Keratinocyte (primary cell): ENCODE data around the gene FBXL5. TPM values are rescaled to one million over a fixed set of nuclear protein-coding genes. Genes with fewer than 3 reads are reported as not detected.

Experiments used
- DNase-seq: peaks from one replicate; pipeline ENCODE4 v3.0.0-alpha.2; 2011; ENCODE audit warnings: low read depth, missing footprints, low spot score
- FAIRE-seq: peaks from 2 replicates; lab custom pipeline; 2011; peaks lifted over from hg19 to GRCh38; lab: Jason Lieb, UNC
- H2AFZ ChIP-seq: 2 replicates; pipeline ENCODE4 v1.6.0; 2012; ENCODE audit warnings: low read length, control low read depth, inconsistent platforms; ENCODE audit not compliant: control insufficient read depth
- H3K27ac ChIP-seq: 2 replicates; pipeline ENCODE4 v1.5.1; 2011; ENCODE audit warnings: low read length; ENCODE audit not compliant: control insufficient read depth, insufficient read depth
- H3K27me3 ChIP-seq: 3 replicates; pipeline ENCODE4 v1.6.0; 2011; ENCODE audit warnings: low read length; ENCODE audit not compliant: control insufficient read depth, insufficient read depth; ENCODE audit errors: extremely low read depth
- H3K36me3 ChIP-seq, 2 experiments: 2 replicates in 1 of 2; 3 replicates in 1 of 2; pipeline ENCODE4 v1.5.1; 2011; ENCODE audit warnings: low read length in 2 of 2, mild to moderate bottlenecking in 1 of 2; ENCODE audit not compliant: control insufficient read depth in 2 of 2, insufficient read depth in 2 of 2; ENCODE audit errors: extremely low read depth in 1 of 2
- H3K4me1 ChIP-seq: 3 replicates; pipeline ENCODE4 v1.5.1; 2011; ENCODE audit warnings: low read length; ENCODE audit not compliant: control insufficient read depth, insufficient read depth; ENCODE audit errors: extremely low read depth
- H3K4me2 ChIP-seq: 3 replicates; pipeline ENCODE4 v1.6.0; 2011; ENCODE audit warnings: low read depth, low read length; ENCODE audit not compliant: control insufficient read depth, insufficient read depth; ENCODE audit errors: extremely low read depth
- H3K4me3 ChIP-seq, 3 experiments: fragments of 200-600 bp in 1 of 3; sonication (generic) in 1 of 3; 2 replicates in 2 of 3; 3 replicates in 1 of 3; pipeline ENCODE4 v1.5.1; 2011 to 2016; ENCODE audit warnings: low read length in 3 of 3, mild to moderate bottlenecking in 3 of 3, control low read depth in 2 of 3, inconsistent platforms in 1 of 3, low read depth in 1 of 3, mixed read lengths in 1 of 3, mixed run types in 1 of 3, moderate library complexity in 1 of 3; ENCODE audit not compliant: control insufficient read depth in 2 of 3, insufficient read depth in 2 of 3; ENCODE audit errors: extremely low read depth in 1 of 3
- H3K79me2 ChIP-seq: 2 replicates; pipeline ENCODE4 v1.6.0; 2012; ENCODE audit warnings: low read length; ENCODE audit not compliant: control insufficient read depth, insufficient read depth
- H3K9ac ChIP-seq: 3 replicates; pipeline ENCODE4 v1.6.0; 2011; ENCODE audit warnings: low read length; ENCODE audit not compliant: control insufficient read depth, insufficient read depth; ENCODE audit errors: extremely low read depth
- H3K9me1 ChIP-seq: 3 replicates; pipeline ENCODE4 v1.6.0; 2011; ENCODE audit warnings: low read length; ENCODE audit not compliant: control insufficient read depth, insufficient read depth; ENCODE audit errors: extremely low read depth
- H3K9me3 ChIP-seq: 2 replicates; pipeline ENCODE4 v1.5.1; 2012; ENCODE audit warnings: low read depth, low read length; ENCODE audit not compliant: control insufficient read depth
- H4K20me1 ChIP-seq: 3 replicates; pipeline ENCODE4 v1.6.0; 2011; ENCODE audit warnings: low read length; ENCODE audit not compliant: control insufficient read depth, insufficient read depth; ENCODE audit errors: extremely low read depth
- EZH2 ChIP-seq: IDR thresholded peaks from one replicate; pipeline ENCODE4 v1.6.1; 2012; ENCODE audit warnings: inconsistent platforms, mild to moderate bottlenecking, low read length, moderate library complexity
- dilution Hi-C: fragments of 300-500 bp; cut with MboI; formaldehyde crosslinking; loops from one replicate; pipeline ENCODE4 v1.7.0; 2020; ENCODE audit warnings: low sequenced_read_pairs; ENCODE audit not compliant: extremely low pct_ligation_motif_present
- polyA plus RNA-seq, 5 experiments: library from polyadenylated mRNA; depleted of rRNA in 3 of 5; stranded (reverse) in 3 of 5; stranded (forward) in 1 of 5; unstranded in 1 of 5; fragments of >200 nt; gene quantifications; 1 replicate in 1 of 5; 2 replicates in 3 of 5; 3 replicates in 1 of 5; pipeline versions ENCODE4 v1.2.1 to v1.2.3, GENCODE V29; 2011 to 2012; ENCODE audit warnings: missing spikeins in 2 of 5, low read depth in 1 of 5, low replicate concordance in 1 of 5
- TF ChIP-seq, protein P1 (sequence below), 3 experiments: IDR thresholded peaks in 1 of 3; conservative IDR thresholded peaks in 1 of 3; optimal IDR thresholded peaks in 1 of 3; 2 replicates in 2 of 3; 3 replicates in 1 of 3; pipeline versions ENCODE3 to v1.5.1; 2011; ENCODE audit warnings: low read length in 3 of 3, mild to moderate bottlenecking in 3 of 3, moderate library complexity in 2 of 3, control low read depth in 1 of 3, inconsistent platforms in 1 of 3; ENCODE audit not compliant: insufficient read depth in 2 of 3; ENCODE audit errors: extremely low read depth in 1 of 3

The FBXL5 gene
- polyA plus RNA-seq, 1 donor (not counting 4 experiments of a cell fraction or from before 2014, with no cell fraction given) = 63.1 TPM

DNA sequence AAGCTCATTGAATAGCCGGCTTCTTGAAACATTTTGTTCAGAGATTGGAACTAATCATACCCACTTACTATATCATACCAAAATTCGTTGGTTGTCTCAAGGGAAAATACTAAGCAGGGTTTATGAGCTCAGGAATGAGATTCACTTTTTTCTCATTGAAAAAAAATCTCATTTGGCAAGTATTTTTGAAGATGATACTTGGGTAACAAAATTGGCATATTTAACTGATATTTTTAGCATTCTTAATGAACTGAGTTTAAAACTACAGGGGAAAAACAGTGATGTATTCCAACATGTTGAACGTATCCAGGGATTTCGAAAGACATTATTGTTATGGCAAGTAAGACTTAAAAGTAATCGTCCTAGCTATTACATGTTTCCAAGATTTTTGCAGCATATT lies 32.9 kb upstream of the FBXL5 start:
- H3K4me3 ChIP-seq = no peak overlapping the region
- no peak overlapping the region for H2AFZ ChIP-seq
- dilution Hi-C loops = no loop called here
- peaks cover 36% of the 10 kb centered on the region for H3K79me2 ChIP-seq
- FAIRE-seq (no peak), DNase-seq (no peak)
- H3K9me1 ChIP-seq = no peaks in the 10 kb centered on the region
- H3K9me3 ChIP-seq = no peaks in the 10 kb centered on the region
- no peak overlapping the region for H3K27ac ChIP-seq
- no peak overlapping the region for H3K9ac ChIP-seq
- no peaks in the 10 kb centered on the region for H3K27me3 ChIP-seq
- H4K20me1 ChIP-seq = no peaks in the 10 kb centered on the region
- peaks cover 0 to 11% of the 10 kb centered on the region in 2 experiments for H3K36me3 ChIP-seq
- H3K4me2 ChIP-seq = no peak overlapping the region
- TF ChIP-seq EZH2 = no peak
- TF ChIP-seq, protein P1, sequence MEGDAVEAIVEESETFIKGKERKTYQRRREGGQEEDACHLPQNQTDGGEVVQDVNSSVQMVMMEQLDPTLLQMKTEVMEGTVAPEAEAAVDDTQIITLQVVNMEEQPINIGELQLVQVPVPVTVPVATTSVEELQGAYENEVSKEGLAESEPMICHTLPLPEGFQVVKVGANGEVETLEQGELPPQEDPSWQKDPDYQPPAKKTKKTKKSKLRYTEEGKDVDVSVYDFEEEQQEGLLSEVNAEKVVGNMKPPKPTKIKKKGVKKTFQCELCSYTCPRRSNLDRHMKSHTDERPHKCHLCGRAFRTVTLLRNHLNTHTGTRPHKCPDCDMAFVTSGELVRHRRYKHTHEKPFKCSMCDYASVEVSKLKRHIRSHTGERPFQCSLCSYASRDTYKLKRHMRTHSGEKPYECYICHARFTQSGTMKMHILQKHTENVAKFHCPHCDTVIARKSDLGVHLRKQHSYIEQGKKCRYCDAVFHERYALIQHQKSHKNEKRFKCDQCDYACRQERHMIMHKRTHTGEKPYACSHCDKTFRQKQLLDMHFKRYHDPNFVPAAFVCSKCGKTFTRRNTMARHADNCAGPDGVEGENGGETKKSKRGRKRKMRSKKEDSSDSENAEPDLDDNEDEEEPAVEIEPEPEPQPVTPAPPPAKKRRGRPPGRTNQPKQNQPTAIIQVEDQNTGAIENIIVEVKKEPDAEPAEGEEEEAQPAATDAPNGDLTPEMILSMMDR (optimal IDR thresholded peaks at IDR 0.05 in 1 of 3, IDR thresholded peaks at IDR 0.05 in 1 of 3, conservative IDR thresholded peaks at IDR 0.05 in 1 of 3; ENCODE audit: extremely low read depth in 1 of 3, insufficient read depth in 2 of 3, low read length in 3 of 3) = no peak
- peaks cover 54% of the 10 kb centered on the region for H3K4me1 ChIP-seq

DNA sequence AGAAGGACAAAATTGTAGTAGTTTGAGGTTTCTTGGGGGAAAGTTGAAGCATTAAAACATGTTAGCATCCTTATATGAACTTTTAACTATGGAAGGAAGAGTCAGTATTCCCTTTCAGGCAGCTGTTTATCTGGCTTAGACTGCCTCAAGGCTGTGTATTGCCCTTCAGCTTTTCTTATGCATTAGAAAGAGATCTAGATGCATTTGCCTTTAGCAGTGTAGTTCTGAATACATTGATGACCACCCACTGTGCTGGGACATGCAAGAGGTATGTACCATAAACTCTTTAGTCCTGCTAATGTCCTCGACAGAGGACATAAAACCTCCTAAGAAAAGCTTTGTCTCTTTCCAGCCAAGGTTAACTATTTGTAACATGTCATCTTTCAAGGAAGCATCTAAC lies 29.3 kb upstream of the FBXL5 start:
- H3K4me2 ChIP-seq = peak overlapping the region; percentile 93
- DNase-seq (no peak), FAIRE-seq (peak; percentile 75)
- no peaks in the 10 kb centered on the region for H3K9me1 ChIP-seq
- H3K27ac ChIP-seq = peak overlapping the region; percentile 47
- dilution Hi-C loops = no loop called here
- H2AFZ ChIP-seq = no peak overlapping the region
- peaks cover 31% of the 10 kb centered on the region for H3K4me1 ChIP-seq
- H3K36me3 ChIP-seq = peaks cover 0 to 14% of the 10 kb centered on the region in 2 experiments
- H3K9ac ChIP-seq = no peak overlapping the region
- H4K20me1 ChIP-seq = no peaks in the 10 kb centered on the region
- no peaks in the 10 kb centered on the region for H3K27me3 ChIP-seq
- TF ChIP-seq, protein P1 (optimal IDR thresholded peaks at IDR 0.05 in 1 of 3, IDR thresholded peaks at IDR 0.05 in 1 of 3, conservative IDR thresholded peaks at IDR 0.05 in 1 of 3; ENCODE audit: extremely low read depth in 1 of 3, insufficient read depth in 2 of 3, low read length in 3 of 3) = no peak
- TF ChIP-seq EZH2 = no peak
- peak overlapping the region in 2 of 3 experiments; percentile 56 to 58 for H3K4me3 ChIP-seq
- no peaks in the 10 kb centered on the region for H3K9me3 ChIP-seq
- H3K79me2 ChIP-seq = peaks cover 61% of the 10 kb centered on the region
